HepG2 (cell line): ENCODE data around the gene ANTXR1.

Source experiments
- ELF1 ChIP-seq: sonication (generic); formaldehyde crosslinking; IDR thresholded peaks from 2 replicates; pipeline ENCODE4 v1.4.0; 2020; ENCODE audit warnings: missing genetic modification reagents
- FOXP4 ChIP-seq: sonication (generic); formaldehyde crosslinking; IDR thresholded peaks from 2 replicates; pipeline ENCODE4 v1.4.0; 2020; ENCODE audit warnings: missing genetic modification reagents
- KDM5A ChIP-seq: fragments of 200-600 bp; sonication (generic); IDR thresholded peaks from 2 replicates; pipeline ENCODE4 v1.7.0; 2018; ENCODE audit warnings: antibody characterized with exemption, mild to moderate bottlenecking, low read length, borderline replicate concordance
- ZNF180 ChIP-seq: sonication (generic); formaldehyde crosslinking; IDR thresholded peaks from 2 replicates; pipeline ENCODE4 v1.4.0; 2020; ENCODE audit warnings: low read depth, missing genetic modification reagents, borderline replicate concordance

- TF ChIP-seq ELF1 (CRISPR knock-in tag) (no peak), KDM5A (no peak), ZNF180 (CRISPR knock-in tag) (no peak), FOXP4 (CRISPR knock-in tag) (no peak)
These were observed 266.2 kb downstream of the ANTXR1 start for GRCh38 chr2:69279211-69279610.
